Loucy (cell line): ENCODE measurements around the gene TRPM7.

Experiments
- CTCF ChIP-seq: fragments of 200-600 bp; sonication (generic); conservative IDR thresholded peaks from 2 replicates; pipeline ENCODE4 v1.5.1; 2014; ENCODE audit warnings: mild to moderate bottlenecking, antibody characterized with exemption, low read length
- EZH2phosphoT487 ChIP-seq: fragments of 200-600 bp; IDR thresholded peaks from 2 replicates; pipeline ENCODE4 v1.6.1; 2018; ENCODE audit warnings: antibody characterized with exemption, mild to moderate bottlenecking, moderate library complexity, borderline replicate concordance

- TF ChIP-seq EZH2phosphoT487 (no peak), CTCF (no peak)
Measured at GRCh38 chr15:50697109-50697797, 10.7 kb upstream of the TRPM7 start.
